ENCODE measurements around the gene HSPA4L. TPM values are rescaled to one million over a fixed set of nuclear protein-coding genes. Genes with fewer than 3 reads are reported as not detected.

Gene HSPA4L
- total and polyA plus RNA-seq, 10 of the 15 experiments (the other 5 are each of a cell fraction or from before 2014, with no cell fraction given): 8.6 to 40.5 (median 21.4) TPM

DNA sequence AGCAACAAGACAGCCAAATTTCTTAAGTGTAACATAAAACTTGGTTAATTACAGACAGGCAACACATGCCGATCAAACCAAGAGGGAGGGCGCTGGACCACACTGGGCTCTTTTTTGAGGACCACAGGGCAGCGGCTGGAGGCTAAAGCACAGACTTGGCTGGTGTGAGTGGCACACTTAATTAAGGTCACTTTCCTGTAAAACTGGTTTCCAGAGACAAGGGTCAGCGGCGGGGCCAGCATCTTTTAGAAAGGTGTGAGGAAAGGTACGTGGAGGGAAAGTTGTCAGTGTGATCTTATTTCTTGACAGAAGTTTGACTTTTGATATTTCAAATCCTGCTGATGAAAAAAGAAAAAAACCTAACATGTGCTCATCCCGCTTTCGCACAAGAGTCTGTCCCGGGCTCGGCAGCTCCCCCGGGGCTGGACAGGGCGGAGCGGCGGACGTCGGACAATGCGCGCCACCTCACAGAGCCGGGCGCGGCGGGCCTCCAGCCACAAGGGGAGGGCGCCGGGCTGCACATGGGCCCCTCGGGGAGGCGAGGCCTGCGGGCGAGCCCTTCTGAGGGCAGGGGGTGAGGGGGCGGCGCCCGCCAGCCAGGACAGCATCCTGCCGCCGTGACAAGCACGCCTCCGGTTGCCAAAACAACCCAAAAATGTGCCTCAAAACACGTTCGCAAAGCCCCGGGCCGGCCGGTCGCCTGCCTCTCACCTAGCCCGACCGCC, 660 bp upstream of the HSPA4L start (continued):
- TF ChIP-seq EED (IDR thresholded peaks at IDR 0.05; ENCODE audit: low read depth) (no peak), RCOR1 (conservative IDR thresholded peaks at IDR 0.05; ENCODE audit: low read depth, low read length) (no peak), BCL3 (IDR thresholded peaks at IDR 0.05; ENCODE audit: borderline replicate concordance, insufficient read depth, low read depth, low read length, poor library complexity, severe bottlenecking) (no peak), YY1 (IDR thresholded peaks at IDR 0.05; ENCODE audit: low read depth, low read length) (no peak), ATF2 (IDR thresholded peaks at IDR 0.05; ENCODE audit: low read length) (no peak), CHD4 (IDR thresholded peaks at IDR 0.05) (no peak), SRF (IDR thresholded peaks at IDR 0.05; ENCODE audit: low read depth in 2 of 2, low read length in 2 of 2) (no peak), NBN (IDR thresholded peaks at IDR 0.05) (no peak), BCLAF1 (IDR thresholded peaks at IDR 0.05) (no peak)
- TF ChIP-seq, protein P1, sequence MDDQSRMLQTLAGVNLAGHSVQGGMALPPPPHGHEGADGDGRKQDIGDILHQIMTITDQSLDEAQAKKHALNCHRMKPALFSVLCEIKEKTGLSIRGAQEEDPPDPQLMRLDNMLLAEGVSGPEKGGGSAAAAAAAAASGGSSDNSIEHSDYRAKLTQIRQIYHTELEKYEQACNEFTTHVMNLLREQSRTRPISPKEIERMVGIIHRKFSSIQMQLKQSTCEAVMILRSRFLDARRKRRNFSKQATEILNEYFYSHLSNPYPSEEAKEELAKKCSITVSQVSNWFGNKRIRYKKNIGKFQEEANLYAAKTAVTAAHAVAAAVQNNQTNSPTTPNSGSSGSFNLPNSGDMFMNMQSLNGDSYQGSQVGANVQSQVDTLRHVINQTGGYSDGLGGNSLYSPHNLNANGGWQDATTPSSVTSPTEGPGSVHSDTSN (IDR thresholded peaks at IDR 0.05; ENCODE audit: insufficient replicate concordance, low read depth, low read length): no peak
